Measurements from ENCODE around the gene OGA.

Gene OGA

DNA sequence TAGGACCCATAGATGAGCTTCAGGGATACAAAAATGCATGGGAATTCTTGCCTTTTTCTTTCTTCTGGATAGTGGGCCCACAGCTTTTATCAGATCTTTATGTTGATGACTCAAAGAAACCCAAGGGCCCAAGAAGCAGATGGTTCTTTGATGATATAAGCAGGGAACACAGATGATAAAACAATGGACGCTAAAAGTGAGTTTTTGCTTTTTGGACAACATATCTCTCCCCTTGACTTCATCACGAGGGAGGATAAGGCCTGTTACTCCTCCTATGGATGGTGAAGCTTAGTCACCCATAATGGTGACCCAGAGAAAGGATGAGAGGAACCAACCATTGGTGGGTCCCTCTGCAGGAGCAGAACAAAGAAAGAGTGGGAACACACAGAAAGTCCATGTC lies 6.5 kb upstream of the OGA start:
- H3K36me3 ChIP-seq (ENCODE audit: control insufficient read depth, insufficient read depth, low read length) = peaks cover 3% of the 10 kb centered on the region
- no peaks in the 10 kb centered on the region for H3K9me3 ChIP-seq (ENCODE audit: control insufficient read depth, low read length)
- WGBS, 2 experiments (ENCODE audit: insufficient coverage in 2 of 2) = 83 to 100% methylated on average over 2 of the region's 2 CpGs
- no peak overlapping the region for H3K4me3 ChIP-seq (ENCODE audit: extremely low read depth, insufficient read depth, low read length, poor library complexity, severe bottlenecking)
- H3K27ac ChIP-seq (ENCODE audit: low read depth, low read length, severe bottlenecking) = no peak overlapping the region
- H3K4me1 ChIP-seq (ENCODE audit: control insufficient read depth, insufficient read depth, low read length, poor library complexity, severe bottlenecking) = peaks cover 20% of the 10 kb centered on the region

- peak overlapping the region; percentile 99 for H3K27ac ChIP-seq (ENCODE audit: low read depth, low read length, severe bottlenecking)
- H3K4me3 ChIP-seq (ENCODE audit: extremely low read depth, insufficient read depth, low read length, poor library complexity, severe bottlenecking) = peak overlapping the region; percentile 96
- H3K4me1 ChIP-seq (ENCODE audit: control insufficient read depth, insufficient read depth, low read length, poor library complexity, severe bottlenecking) = peaks cover 11% of the 10 kb centered on the region
- H3K9me3 ChIP-seq (ENCODE audit: control insufficient read depth, low read length) = no peaks in the 10 kb centered on the region
- H3K36me3 ChIP-seq (ENCODE audit: control insufficient read depth, insufficient read depth, low read length) = peaks cover 3% of the 10 kb centered on the region
- WGBS, 2 experiments (ENCODE audit: insufficient coverage in 2 of 2) = 23 to 25% methylated on average over 11 to 13 of the region's 14 CpGs
These were observed 809 bp upstream of the OGA start for GRCh38 chr10:101818872-101819633.

- Histone ChIP-seq H3K9me3 (ENCODE audit: control insufficient read depth, low read length) (no peaks in the 10 kb centered on the region), H3K4me3 (ENCODE audit: extremely low read depth, insufficient read depth, low read length, poor library complexity, severe bottlenecking) (peak overlapping the region; percentile 96), H3K27ac (ENCODE audit: low read depth, low read length, severe bottlenecking) (peak overlapping the region; percentile 99), H3K4me1 (ENCODE audit: control insufficient read depth, insufficient read depth, low read length, poor library complexity, severe bottlenecking) (peaks cover 12% of the 10 kb centered on the region), H3K36me3 (ENCODE audit: control insufficient read depth, insufficient read depth, low read length) (peaks cover 10% of the 10 kb centered on the region)
- 0 to 1% methylated on average over 18 to 27 of the region's 44 CpGs for WGBS, 2 experiments (ENCODE audit: insufficient coverage in 2 of 2)
These were observed 716 bp downstream of the OGA start for GRCh38 chr10:101817337-101818118.

- H3K4me3 ChIP-seq (ENCODE audit: extremely low read depth, insufficient read depth, low read length, poor library complexity, severe bottlenecking) = peak overlapping the region; percentile 96
- no peak overlapping the region for H3K27ac ChIP-seq (ENCODE audit: low read depth, low read length, severe bottlenecking)
- no peaks in the 10 kb centered on the region for H3K9me3 ChIP-seq (ENCODE audit: control insufficient read depth, low read length)
- H3K36me3 ChIP-seq (ENCODE audit: control insufficient read depth, insufficient read depth, low read length) = peaks cover 16% of the 10 kb centered on the region
- 0% methylated on average over 5 to 12 of the region's 14 CpGs for WGBS, 2 experiments (ENCODE audit: insufficient coverage in 2 of 2)
- peaks cover 18% of the 10 kb centered on the region for H3K4me1 ChIP-seq (ENCODE audit: control insufficient read depth, insufficient read depth, low read length, poor library complexity, severe bottlenecking)
These were observed 1.3 kb downstream of the OGA start for GRCh38 chr10:101816913-101817336.

- Histone ChIP-seq H3K4me3 (ENCODE audit: extremely low read depth, insufficient read depth, low read length, poor library complexity, severe bottlenecking) (peak overlapping the region; percentile 96), H3K36me3 (ENCODE audit: control insufficient read depth, insufficient read depth, low read length) (peaks cover 20% of the 10 kb centered on the region), H3K27ac (ENCODE audit: low read depth, low read length, severe bottlenecking) (no peak overlapping the region), H3K4me1 (ENCODE audit: control insufficient read depth, insufficient read depth, low read length, poor library complexity, severe bottlenecking) (peaks cover 21% of the 10 kb centered on the region), H3K9me3 (ENCODE audit: control insufficient read depth, low read length) (no peaks in the 10 kb centered on the region)
- WGBS, 2 experiments (ENCODE audit: insufficient coverage in 2 of 2) = 0% methylated on average over 2 of the region's 5 CpGs
These were observed 1.9 kb downstream of the OGA start for GRCh38 chr10:101816376-101816775.

DNA sequence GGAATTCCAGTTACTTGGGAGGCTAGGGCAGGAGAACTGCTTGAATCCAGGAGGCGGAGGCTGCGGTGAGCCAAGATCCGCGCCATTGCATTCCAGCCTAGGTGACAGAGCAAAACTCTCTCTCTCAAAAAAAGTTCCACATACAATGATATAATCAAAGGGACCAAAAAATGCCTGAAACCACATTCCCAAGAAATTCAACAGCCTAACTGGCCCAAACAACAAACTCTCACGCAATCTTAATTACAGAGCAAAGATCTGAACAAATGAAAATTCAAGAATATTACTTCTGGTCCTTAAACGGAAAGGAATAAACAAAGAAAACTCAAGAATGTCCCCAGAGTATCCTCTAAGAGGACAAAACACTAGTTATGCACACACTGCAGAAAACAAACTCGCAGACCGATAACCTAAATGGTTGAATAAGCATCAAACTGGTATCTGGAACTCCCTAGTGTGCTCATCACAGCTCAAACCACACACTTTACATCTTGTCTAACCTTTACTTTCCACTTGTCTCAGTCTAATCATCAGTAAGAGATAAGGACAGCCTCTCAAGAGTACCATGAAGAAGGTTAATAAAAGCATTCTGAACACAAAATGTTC lies 3.7 kb downstream of the OGA start:
- WGBS, 2 experiments (ENCODE audit: insufficient coverage in 2 of 2) = 91 to 92% methylated on average over 8 of the region's 8 CpGs
- Histone ChIP-seq H3K4me1 (ENCODE audit: control insufficient read depth, insufficient read depth, low read length, poor library complexity, severe bottlenecking) (peaks cover 21% of the 10 kb centered on the region), H3K9me3 (ENCODE audit: control insufficient read depth, low read length) (no peaks in the 10 kb centered on the region), H3K36me3 (ENCODE audit: control insufficient read depth, insufficient read depth, low read length) (peaks cover 38% of the 10 kb centered on the region), H3K4me3 (ENCODE audit: extremely low read depth, insufficient read depth, low read length, poor library complexity, severe bottlenecking) (peak overlapping the region; percentile 96), H3K27ac (ENCODE audit: low read depth, low read length, severe bottlenecking) (no peak overlapping the region)

- 100% methylated on average over 1 of the region's 4 CpGs for WGBS, 2 experiments (ENCODE audit: insufficient coverage in 2 of 2)
- H3K4me1 ChIP-seq (ENCODE audit: control insufficient read depth, insufficient read depth, low read length, poor library complexity, severe bottlenecking) = peaks cover 16% of the 10 kb centered on the region
- H3K4me3 ChIP-seq (ENCODE audit: extremely low read depth, insufficient read depth, low read length, poor library complexity, severe bottlenecking) = no peak overlapping the region
- H3K36me3 ChIP-seq (ENCODE audit: control insufficient read depth, insufficient read depth, low read length) = peaks cover 57% of the 10 kb centered on the region
- no peak overlapping the region for H3K27ac ChIP-seq (ENCODE audit: low read depth, low read length, severe bottlenecking)
- H3K9me3 ChIP-seq (ENCODE audit: control insufficient read depth, low read length) = no peaks in the 10 kb centered on the region
These were observed 5.6 kb downstream of the OGA start for GRCh38 chr10:101812606-101813005.

- peaks cover 97% of the 10 kb centered on the region for H3K36me3 ChIP-seq (ENCODE audit: control insufficient read depth, insufficient read depth, low read length)
- WGBS, 2 experiments (ENCODE audit: insufficient coverage in 2 of 2) = 83 to 100% methylated on average over 1 of the region's 1 CpG
- no peaks in the 10 kb centered on the region for H3K9me3 ChIP-seq (ENCODE audit: control insufficient read depth, low read length)
- H3K4me1 ChIP-seq (ENCODE audit: control insufficient read depth, insufficient read depth, low read length, poor library complexity, severe bottlenecking) = peaks cover 5% of the 10 kb centered on the region
- no peak overlapping the region for H3K4me3 ChIP-seq (ENCODE audit: extremely low read depth, insufficient read depth, low read length, poor library complexity, severe bottlenecking)
- no peak overlapping the region for H3K27ac ChIP-seq (ENCODE audit: low read depth, low read length, severe bottlenecking)
These were observed 11.1 kb downstream of the OGA start for GRCh38 chr10:101807158-101807557.

- WGBS, 2 experiments (ENCODE audit: insufficient coverage in 2 of 2) = 94% methylated on average over 2 to 3 of the region's 4 CpGs
- H3K4me1 ChIP-seq (ENCODE audit: control insufficient read depth, insufficient read depth, low read length, poor library complexity, severe bottlenecking) = no peaks in the 10 kb centered on the region
- H3K9me3 ChIP-seq (ENCODE audit: control insufficient read depth, low read length) = no peaks in the 10 kb centered on the region
- no peak overlapping the region for H3K27ac ChIP-seq (ENCODE audit: low read depth, low read length, severe bottlenecking)
- peaks cover 97% of the 10 kb centered on the region for H3K36me3 ChIP-seq (ENCODE audit: control insufficient read depth, insufficient read depth, low read length)
- H3K4me3 ChIP-seq (ENCODE audit: extremely low read depth, insufficient read depth, low read length, poor library complexity, severe bottlenecking) = no peak overlapping the region
These were observed 14.7 kb downstream of the OGA start for GRCh38 chr10:101803511-101803910.

- Histone ChIP-seq H3K27ac (ENCODE audit: low read depth, low read length, severe bottlenecking) (no peak overlapping the region), H3K4me3 (ENCODE audit: extremely low read depth, insufficient read depth, low read length, poor library complexity, severe bottlenecking) (no peak overlapping the region), H3K36me3 (ENCODE audit: control insufficient read depth, insufficient read depth, low read length) (peaks cover 97% of the 10 kb centered on the region), H3K9me3 (ENCODE audit: control insufficient read depth, low read length) (no peaks in the 10 kb centered on the region), H3K4me1 (ENCODE audit: control insufficient read depth, insufficient read depth, low read length, poor library complexity, severe bottlenecking) (no peaks in the 10 kb centered on the region)
- 85 to 92% methylated on average over 2 of the region's 4 CpGs for WGBS, 2 experiments (ENCODE audit: insufficient coverage in 2 of 2)
These were observed 20.7 kb downstream of the OGA start for GRCh38 chr10:101797403-101798059.

Measured in mesodermal cell (in vitro differentiated cells).